ENCODE data around the gene IFIT5. TPM values are rescaled to one million over a fixed set of nuclear protein-coding genes. Genes with fewer than 3 reads are reported as not detected.

Gene IFIT5
- total RNA-seq, 3 donors from 2014 or later: 13.8 to 19.7 (median 16.0) TPM

DNA sequence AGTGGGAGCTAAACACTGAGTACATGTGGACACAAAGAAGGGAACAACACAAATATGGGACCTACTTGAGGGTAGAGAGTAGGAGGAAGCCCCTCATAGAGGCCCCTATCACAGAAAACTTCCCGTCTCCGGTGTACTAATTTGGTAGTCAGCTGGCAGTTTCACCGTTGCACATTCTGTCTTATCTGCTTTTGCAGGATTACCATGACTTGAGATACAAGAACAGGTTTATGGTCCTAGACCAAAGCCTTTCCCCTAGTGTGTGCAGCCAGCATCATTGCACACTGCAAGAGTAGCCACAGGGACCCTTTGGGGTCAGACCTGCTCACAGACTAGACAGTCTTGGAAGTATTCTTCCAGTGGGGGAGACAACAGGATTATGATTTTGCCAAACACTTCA lies 42.4 kb upstream of the IFIT5 start:
- TF ChIP-seq POLR2A (IDR thresholded peaks at IDR 0.05) (no peak), CTCF (IDR thresholded peaks at IDR 0.05) (no peak), POLR2AphosphoS5 (IDR thresholded peaks at IDR 0.05) (no peak)
- Histone ChIP-seq H3K27me3 (no peaks in the 10 kb centered on the region), H3K27ac (no peak overlapping the region), H3K36me3 (no peaks in the 10 kb centered on the region), H3K9me3 (no peaks in the 10 kb centered on the region), H3K4me3 (no peak overlapping the region), H3K4me1 (peaks cover 6 to 8% of the 10 kb centered on the region in 2 donors)
- no peak for DNase-seq (ENCODE audit: low spot score in 2 of 2)
- intact Hi-C loops (cut with DNase I; ENCODE audit: low total_unique reads): no loop called here

DNA sequence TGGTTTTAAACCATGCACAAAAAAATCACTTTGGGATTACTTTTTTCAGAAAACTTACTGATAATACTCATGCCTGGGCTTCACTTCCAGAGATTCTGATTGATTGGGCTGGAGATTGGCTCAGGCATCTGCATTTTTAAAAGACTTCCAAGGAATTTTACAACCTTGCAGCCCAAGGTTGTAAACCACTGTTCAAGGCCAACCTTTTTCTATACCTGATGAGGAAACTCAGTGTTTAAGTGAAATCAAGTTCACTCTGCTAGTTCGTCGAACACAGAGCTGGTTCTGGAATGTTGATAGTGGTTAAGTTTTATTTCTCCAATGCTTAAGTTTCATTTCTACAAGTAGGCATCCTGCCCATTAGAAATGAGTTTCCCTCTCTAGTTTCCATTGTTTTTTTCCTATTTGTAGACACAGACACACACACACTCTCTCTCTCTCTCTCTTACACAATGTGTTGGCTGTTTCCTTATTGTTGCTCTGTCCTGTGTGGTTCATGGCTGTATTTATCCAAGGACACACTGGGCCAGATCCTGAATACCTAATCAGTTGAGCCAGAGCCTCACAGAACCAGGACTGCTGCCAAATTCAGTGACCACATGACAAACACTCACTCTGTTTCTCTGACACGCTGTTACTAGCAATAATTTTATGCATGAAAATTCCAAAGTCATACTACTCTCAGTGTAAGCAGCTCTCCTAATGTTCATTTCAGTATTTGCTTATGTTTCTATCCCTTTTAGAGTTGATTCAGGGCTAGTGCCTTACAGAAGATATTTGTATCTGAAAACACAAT lies 40.3 kb upstream of the IFIT5 start:
- Histone ChIP-seq H3K36me3 (no peaks in the 10 kb centered on the region), H3K4me3 (peak overlapping the region in 1 of 3 donors; percentile 21), H3K27ac (peak overlapping the region; percentile 81 to 92), H3K9me3 (no peaks in the 10 kb centered on the region), H3K27me3 (no peaks in the 10 kb centered on the region), H3K4me1 (peaks cover 6 to 8% of the 10 kb centered on the region in 2 donors)
- intact Hi-C loops (cut with DNase I; ENCODE audit: low total_unique reads): no loop called here
- DNase-seq (ENCODE audit: low spot score in 2 of 2): peak; percentile 83 to 93
- TF ChIP-seq POLR2AphosphoS5 (IDR thresholded peaks at IDR 0.05) (peak; percentile 59 to 98 (median 85)), CTCF (IDR thresholded peaks at IDR 0.05) (no peak)

DNA sequence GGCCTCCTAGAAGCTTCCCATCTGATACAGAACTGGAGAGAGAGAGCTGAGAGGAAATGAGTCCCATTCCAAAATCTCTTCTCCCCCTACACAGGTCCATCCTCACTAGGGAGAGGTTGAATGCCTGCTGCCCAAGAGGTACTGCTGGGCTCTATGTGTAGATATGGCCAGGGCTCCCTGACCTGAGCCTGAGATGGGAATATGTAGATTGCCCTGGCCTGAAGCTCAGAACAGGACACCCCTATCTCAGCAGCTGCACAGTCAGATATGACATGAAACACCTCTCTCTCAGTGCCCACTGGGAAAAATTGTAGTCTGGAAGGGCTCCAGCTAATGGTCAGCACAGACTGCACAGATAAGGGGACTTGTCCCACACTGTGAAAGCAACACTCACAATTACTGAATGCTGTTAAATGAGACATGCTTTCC lies 39.6 kb upstream of the IFIT5 start:
- Histone ChIP-seq H3K9me3 (no peaks in the 10 kb centered on the region), H3K4me1 (peaks cover 6 to 8% of the 10 kb centered on the region in 2 donors), H3K4me3 (peak overlapping the region in 1 of 3 donors; percentile 6), H3K27me3 (no peaks in the 10 kb centered on the region), H3K27ac (peak overlapping the region; percentile 81 to 92), H3K36me3 (no peaks in the 10 kb centered on the region)
- TF ChIP-seq POLR2AphosphoS5 (IDR thresholded peaks at IDR 0.05): no peak
- intact Hi-C loops (cut with DNase I; ENCODE audit: low total_unique reads): no loop called here
- no peak for DNase-seq (ENCODE audit: low spot score in 2 of 2)

GRCh38 chr10:89377705-89378637 lies 36.4 kb upstream of the IFIT5 start, which contains the start of gene IFIT1B:
Gene IFIT1B, plus strand, starts transcription at chr10:89378056. Its CDS starts 80 bp downstream, at chr10:89378136.
- DNase-seq (ENCODE audit: low spot score in 2 of 2): no peak
- Histone ChIP-seq H3K4me3 (no peak within 1 kb of the TSS), H3K36me3 (no peaks in the 10 kb centered on the region), H3K4me1 (peaks cover 6 to 8% of the 10 kb centered on the region in 2 donors), H3K27ac (no peak within 1 kb of the TSS), H3K27me3 (no peaks in the 10 kb centered on the region), H3K9me3 (no peaks in the 10 kb centered on the region)
- TF ChIP-seq POLR2AphosphoS5 (IDR thresholded peaks at IDR 0.05) (no peak), POLR2A (IDR thresholded peaks at IDR 0.05) (no peak), CTCF (IDR thresholded peaks at IDR 0.05) (no peak)
- intact Hi-C loops (cut with DNase I; ENCODE audit: low total_unique reads): no loop called here

DNA sequence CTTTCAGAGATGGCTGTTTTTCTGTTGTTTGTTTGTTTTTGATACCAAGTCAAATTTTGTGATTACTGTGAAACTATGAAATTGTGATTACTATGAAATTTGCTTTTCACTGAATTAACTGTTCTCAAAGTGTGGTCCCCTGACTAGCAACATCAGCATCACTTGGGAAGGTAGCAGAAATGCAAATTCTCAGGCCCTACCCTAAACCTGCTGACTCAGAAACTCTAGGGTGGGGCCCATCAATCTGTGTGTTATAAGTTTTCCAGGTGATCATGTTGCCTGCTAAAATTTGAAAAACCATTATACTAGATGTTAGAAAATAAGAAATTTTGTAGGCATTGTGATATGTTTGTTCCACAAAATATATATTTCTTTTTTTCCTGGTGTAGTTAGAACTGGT lies 35.3 kb upstream of the IFIT5 start:
- intact Hi-C loops (cut with DNase I; ENCODE audit: low total_unique reads): no loop called here
- Histone ChIP-seq H3K36me3 (no peaks in the 10 kb centered on the region), H3K27ac (no peak overlapping the region), H3K4me3 (no peak overlapping the region), H3K4me1 (peaks cover 6 to 8% of the 10 kb centered on the region in 2 donors), H3K27me3 (no peaks in the 10 kb centered on the region), H3K9me3 (no peaks in the 10 kb centered on the region)
- DNase-seq (ENCODE audit: low spot score in 2 of 2): no peak
- TF ChIP-seq POLR2A (IDR thresholded peaks at IDR 0.05) (no peak), CTCF (IDR thresholded peaks at IDR 0.05) (no peak), POLR2AphosphoS5 (IDR thresholded peaks at IDR 0.05) (no peak)

All from breast epithelium (tissue), 4 donors.